IPS DF 6.9 (cell line): ENCODE results near the gene MEFV.
"Not testable (repeated sequence)": the region's sequence is repeated elsewhere in the genome, so short reads cannot be mapped to it uniquely, and the experiment has no call there.

Experiments
- DNase-seq: peaks from one replicate; pipeline ENCODE4 v3.0.0-alpha.2; 2013; ENCODE audit warnings: low read depth, low spot score
- H3K27ac ChIP-seq: one replicate; pipeline ENCODE4 v1.5.1; 2013; ENCODE audit warnings: low read length, control low read depth
- H3K27me3 ChIP-seq: 2 replicates; pipeline ENCODE4 v1.6.1; 2013; ENCODE audit warnings: mild to moderate bottlenecking, low read length; ENCODE audit not compliant: control insufficient read depth, insufficient read depth
- H3K36me3 ChIP-seq: 2 replicates; pipeline ENCODE4 v1.6.1; 2013; ENCODE audit warnings: low read length; ENCODE audit not compliant: control insufficient read depth, insufficient read depth
- H3K4me1 ChIP-seq: 2 replicates; pipeline ENCODE4 v1.6.1; 2013; ENCODE audit warnings: low read length; ENCODE audit not compliant: control insufficient read depth, insufficient read depth
- H3K4me3 ChIP-seq: 2 replicates; pipeline ENCODE4 v1.5.1; 2013; ENCODE audit warnings: mild to moderate bottlenecking, low read length
- H3K9me3 ChIP-seq: 2 replicates; pipeline ENCODE4 v1.6.1; 2013; ENCODE audit warnings: low read length, inconsistent platforms; ENCODE audit not compliant: control insufficient read depth, insufficient read depth
- WGBS: extraction: QIAGEN DNeasy Blood & Tissue Kit; methylation state at CpG from one replicate; pipeline ENCODE4 v1.1.7; 2013; ENCODE audit warnings: mixed read lengths, missing lambda C conversion rate; ENCODE audit not compliant: insufficient read length, insufficient coverage; 5-methylcytosine and 5-hydroxymethylcytosine counted together

MEFV gene

DNA sequence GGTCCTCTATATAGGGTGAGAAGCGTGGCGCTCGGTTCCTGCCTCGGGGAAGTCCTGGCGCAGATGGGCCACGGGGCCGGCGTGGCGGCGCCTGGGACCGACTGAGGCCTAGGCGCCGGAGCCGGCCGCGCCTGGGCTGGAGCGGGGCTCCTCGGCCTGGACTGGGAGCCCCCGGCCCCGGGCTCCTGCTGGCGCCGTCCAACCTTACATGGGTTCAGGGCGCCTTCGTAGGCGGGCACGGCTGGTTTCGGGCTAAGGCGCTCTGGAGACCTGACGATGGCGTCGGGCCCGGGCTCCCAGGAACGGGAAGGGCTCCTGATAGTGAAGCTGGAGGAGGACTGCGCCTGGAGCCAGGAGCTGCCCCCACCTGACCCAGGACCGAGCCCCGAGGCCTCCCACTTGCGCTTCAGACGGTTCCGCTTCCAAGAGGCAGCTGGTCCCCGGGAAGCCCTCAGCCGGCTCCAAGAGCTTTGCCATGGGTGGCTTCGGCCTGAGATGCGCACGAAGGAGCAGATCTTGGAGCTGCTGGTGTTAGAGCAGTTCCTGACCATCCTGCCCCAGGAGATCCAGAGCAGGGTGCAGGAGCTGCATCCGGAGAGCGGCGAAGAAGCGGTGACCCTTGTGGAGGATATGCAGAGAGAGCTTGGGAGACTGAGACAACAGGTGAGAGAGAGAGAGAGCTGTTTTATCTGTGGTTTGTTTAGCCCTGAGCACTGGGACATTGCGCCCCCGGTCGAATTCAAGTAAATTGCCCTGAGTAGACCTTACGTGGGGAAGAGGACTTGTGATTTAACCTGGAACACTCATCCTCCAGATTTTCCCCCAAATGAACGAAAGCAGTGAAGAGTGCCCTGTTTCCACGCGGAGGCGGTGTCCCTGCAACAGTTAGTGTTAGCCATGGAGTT lies 27.4 kb upstream of the MEFV start:
- no peak overlapping the region for H3K27ac ChIP-seq
- H3K27me3 ChIP-seq = no peaks in the 10 kb centered on the region
- H3K9me3 ChIP-seq = peaks cover 1% of the 10 kb centered on the region; the same call in 1 of the 2 replicates
- DNase-seq = no peak
- WGBS = no CpG with 5 or more reads among the region's 56 CpGs
- peaks cover 13% of the 10 kb centered on the region; the same call in 1 of the 2 replicates for H3K36me3 ChIP-seq
- no peaks in the 10 kb centered on the region for H3K4me1 ChIP-seq
- peak overlapping the region; percentile 92 for H3K4me3 ChIP-seq

DNA sequence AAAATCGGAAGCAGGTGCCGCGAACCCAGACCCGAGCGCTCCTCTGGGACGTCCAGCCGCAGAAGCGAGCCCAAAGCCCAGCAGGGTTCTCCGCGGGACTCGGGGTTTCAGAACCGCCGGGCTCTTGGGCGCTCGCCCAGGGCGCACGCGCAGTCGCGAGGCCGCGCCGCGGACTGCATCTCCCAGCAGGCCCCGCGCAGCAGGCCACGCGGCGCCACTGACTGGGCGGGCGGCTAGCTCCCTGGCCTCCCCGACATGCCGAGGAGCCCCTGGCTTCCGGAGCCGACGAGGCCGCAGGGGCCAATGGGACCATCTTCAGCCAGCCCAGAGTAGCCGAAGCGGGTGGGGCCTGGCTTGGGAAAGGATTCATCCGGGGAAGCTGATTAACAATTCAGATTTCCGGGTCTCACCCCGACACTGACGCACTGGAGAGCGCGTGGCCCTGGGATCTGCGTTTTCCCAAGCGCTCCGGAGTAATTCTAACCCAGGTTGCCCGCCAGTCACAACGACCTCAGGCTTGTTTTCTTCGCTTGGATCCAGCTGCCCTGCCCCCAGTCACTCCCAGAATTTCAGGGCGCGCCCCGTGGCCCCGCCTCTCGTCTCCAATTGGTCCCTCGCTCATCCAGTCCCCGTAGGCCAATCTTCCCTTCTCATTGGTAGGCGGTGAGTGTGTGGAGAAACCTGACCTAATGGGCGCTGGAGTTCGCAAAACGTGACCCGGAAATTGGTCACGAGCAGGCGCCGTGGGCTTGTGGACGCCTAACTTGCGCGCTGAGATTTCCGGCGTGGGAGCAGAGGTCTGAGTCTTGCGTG lies 26.5 kb upstream of the MEFV start, which contains the start of gene ZNF263:
Gene ZNF263, plus strand, starts transcription at position 762 of the 813 bp plus-strand sequence. CDS start 328 bp downstream, outside the sequence.
- Histone ChIP-seq H3K4me3 (peak within 1 kb of the TSS; percentile 92), H3K4me1 (no peaks in the 10 kb centered on the region), H3K36me3 (peaks cover 7% of the 10 kb centered on the region; the same call in 1 of the 2 replicates), H3K27ac (no peak within 1 kb of the TSS), H3K27me3 (no peaks in the 10 kb centered on the region), H3K9me3 (peaks cover 1% of the 10 kb centered on the region; the same call in 1 of the 2 replicates)
- no peak for DNase-seq
- WGBS = no CpG with 5 or more reads among the region's 72 CpGs

DNA sequence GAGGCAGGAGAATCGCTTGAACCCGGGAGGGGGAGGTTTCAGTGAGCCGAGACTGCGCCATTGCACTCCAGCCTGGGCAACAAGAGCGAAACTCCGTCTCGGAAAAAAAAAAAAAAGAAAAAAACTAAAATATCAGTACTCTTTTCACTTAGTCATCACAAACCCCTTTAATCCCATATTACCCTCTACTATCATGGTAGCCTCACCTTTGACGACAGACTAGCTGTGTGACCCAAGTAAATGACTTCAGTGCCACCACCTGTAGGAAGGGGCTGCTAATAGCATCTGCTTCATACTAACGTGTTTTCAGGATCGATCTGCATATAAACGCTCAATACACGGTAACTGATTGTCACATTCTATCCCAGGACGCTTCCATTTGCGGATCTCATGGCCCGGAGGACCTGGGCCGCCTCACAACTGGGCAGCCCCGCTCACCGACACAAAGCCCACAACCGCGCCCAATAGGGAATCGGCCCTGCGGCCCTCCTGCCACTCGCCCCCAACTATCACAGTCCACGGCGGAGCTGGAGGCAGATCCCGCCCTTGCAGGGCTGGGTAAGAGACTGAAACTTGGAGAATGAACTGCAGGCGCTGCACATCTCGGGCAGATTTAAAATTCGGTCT lies 25.8 kb upstream of the MEFV start:
- Histone ChIP-seq H3K27me3 (no peaks in the 10 kb centered on the region), H3K9me3 (peaks cover 1% of the 10 kb centered on the region; the same call in 1 of the 2 replicates), H3K27ac (no peak overlapping the region), H3K36me3 (peaks cover 7% of the 10 kb centered on the region; the same call in 1 of the 2 replicates), H3K4me3 (peak overlapping the region; percentile 92), H3K4me1 (no peaks in the 10 kb centered on the region)
- WGBS = no CpG with 5 or more reads among the region's 29 CpGs
- DNase-seq = no peak

DNA sequence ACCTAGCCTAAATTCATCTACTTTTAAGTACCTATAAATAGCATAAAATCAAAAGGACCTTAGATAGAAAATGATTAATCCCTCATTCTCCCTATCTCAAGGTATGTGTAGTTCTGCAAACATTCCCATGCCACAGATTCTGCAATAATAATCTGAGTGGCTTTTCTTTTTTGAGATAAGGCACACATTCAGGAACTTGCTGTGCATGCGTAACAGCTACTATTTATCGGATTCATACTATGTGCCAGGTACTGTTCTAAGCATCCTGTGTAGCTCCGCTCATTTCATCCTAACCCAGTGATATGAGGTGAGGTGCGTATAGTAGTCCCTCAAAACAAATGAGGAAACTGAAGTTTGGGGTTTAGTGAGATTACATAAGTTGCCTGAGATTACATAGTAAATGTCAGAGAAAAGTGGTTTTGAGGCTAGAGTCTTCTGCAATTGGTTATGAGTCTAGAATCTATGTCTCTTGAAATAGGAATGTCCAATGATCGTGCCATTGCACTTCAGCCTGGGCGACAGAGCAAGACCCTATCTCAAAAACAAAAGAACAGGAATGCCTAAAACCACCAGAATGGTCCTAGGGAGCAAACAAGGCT lies 24.9 kb upstream of the MEFV start:
- Histone ChIP-seq H3K9me3 (peaks cover 1% of the 10 kb centered on the region; the same call in 1 of the 2 replicates), H3K4me3 (no peak overlapping the region), H3K27me3 (no peaks in the 10 kb centered on the region; the same call in 1 of the 2 replicates), H3K27ac (no peak overlapping the region), H3K4me1 (no peaks in the 10 kb centered on the region), H3K36me3 (peaks cover 5% of the 10 kb centered on the region; the same call in 1 of the 2 replicates)
- DNase-seq = no peak
- WGBS = no CpG with 5 or more reads among the region's 6 CpGs

DNA sequence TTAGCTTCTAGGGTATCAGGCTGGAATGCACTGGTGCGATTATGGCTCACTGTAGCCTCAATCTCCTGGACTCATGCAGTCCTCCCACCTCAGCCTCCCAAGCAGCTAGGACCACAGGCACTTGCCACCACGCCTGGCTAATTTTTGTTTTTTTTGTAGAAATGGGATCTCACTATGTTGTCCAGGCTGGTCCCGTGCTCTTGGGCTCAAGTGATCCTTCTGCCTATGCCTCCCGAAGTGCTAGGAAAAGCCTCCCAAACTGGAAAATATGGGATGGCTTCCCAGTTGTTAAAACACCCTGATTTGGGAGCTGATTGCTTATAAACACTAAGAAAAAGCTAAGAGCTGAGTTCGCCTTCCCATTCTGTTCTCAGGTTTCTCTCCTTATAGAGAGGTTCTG lies 20.2 kb upstream of the MEFV start:
- no peaks in the 10 kb centered on the region for H3K36me3 ChIP-seq
- no peak overlapping the region for H3K4me3 ChIP-seq
- H3K27ac ChIP-seq = no peak overlapping the region
- no peaks in the 10 kb centered on the region for H3K4me1 ChIP-seq
- no peaks in the 10 kb centered on the region for H3K9me3 ChIP-seq
- DNase-seq = no peak
- no CpG with 5 or more reads among the region's 5 CpGs for WGBS
- H3K27me3 ChIP-seq = no peaks in the 10 kb centered on the region; the same call in 1 of the 2 replicates

DNA sequence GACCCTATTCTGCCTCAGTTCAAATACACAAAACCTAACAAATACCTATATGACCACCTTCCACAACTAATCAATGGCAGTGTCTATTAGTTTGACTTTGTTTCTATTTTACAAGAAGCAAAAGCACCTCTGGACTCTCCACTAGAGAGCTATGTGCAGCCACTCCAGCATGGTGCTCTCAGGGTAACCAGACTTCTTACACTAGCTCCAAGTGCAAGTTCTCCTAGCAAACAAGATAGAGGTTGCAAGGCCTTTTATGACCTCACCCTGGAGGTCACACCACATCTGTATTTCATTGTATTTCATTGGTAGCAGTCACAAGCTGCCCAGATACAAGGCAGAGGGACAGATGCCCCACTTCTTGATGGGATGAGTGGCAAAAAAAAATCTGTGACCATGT lies 18.5 kb upstream of the MEFV start:
- Histone ChIP-seq H3K4me1 (no peaks in the 10 kb centered on the region), H3K9me3 (no peaks in the 10 kb centered on the region), H3K4me3 (no peak overlapping the region), H3K36me3 (no peaks in the 10 kb centered on the region), H3K27ac (no peak overlapping the region), H3K27me3 (no peaks in the 10 kb centered on the region; the same call in 1 of the 2 replicates)
- DNase-seq = no peak

DNA sequence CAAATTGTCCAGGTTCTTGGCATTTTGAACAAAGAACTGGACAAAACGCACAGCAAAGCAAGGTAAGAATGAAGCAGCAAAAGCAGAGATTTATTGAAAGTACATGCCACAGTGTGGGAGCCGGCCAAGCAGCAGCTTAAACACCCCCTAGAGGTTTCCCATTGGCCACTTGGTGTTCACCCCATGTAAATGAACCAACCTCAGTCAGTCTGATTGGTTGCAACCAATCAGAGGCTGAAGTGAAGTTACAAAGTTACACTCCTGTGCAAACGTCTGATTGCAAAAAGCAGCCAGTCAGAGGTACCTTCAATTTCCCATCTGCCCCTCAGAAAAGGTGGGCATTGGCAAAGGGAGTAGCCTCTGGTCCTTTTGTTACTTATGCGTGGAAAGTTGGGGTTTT lies 18.1 kb upstream of the MEFV start:
- H3K9me3 ChIP-seq = no peaks in the 10 kb centered on the region; the same call in 1 of the 2 replicates
- H3K4me3 ChIP-seq = no peak overlapping the region
- H3K36me3 ChIP-seq = no peaks in the 10 kb centered on the region
- WGBS = no CpG with 5 or more reads among the region's 4 CpGs
- DNase-seq = no peak
- H3K27ac ChIP-seq = no peak overlapping the region
- H3K4me1 ChIP-seq = no peaks in the 10 kb centered on the region
- no peaks in the 10 kb centered on the region; the same call in 1 of the 2 replicates for H3K27me3 ChIP-seq

DNA sequence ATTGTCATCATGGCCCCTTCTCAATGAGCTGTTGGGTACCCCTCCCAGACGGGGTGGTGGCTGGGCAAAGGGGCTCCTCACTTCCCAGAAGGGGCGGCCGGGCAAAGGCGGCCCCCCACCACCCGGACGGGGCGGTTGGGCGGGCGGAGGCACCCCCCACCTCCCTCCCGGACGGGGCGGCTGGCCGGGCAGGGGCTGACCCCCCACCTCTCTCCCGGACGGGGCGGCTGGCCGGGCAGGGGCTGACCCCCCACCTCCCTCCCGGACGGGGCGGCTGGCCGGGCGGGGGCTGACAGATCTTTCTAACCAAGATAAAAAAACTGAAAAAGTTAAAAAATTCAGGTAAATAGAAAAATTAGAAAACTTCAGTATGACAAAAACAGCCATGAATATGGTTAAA lies 14.8 kb upstream of the MEFV start:
- not testable (repeated sequence) for H3K9me3 ChIP-seq, H3K36me3 ChIP-seq, H3K4me1 ChIP-seq, DNase-seq, H3K4me3 ChIP-seq, H3K27me3 ChIP-seq, H3K27ac ChIP-seq
- no CpG with 5 or more reads among the region's 22 CpGs for WGBS

DNA sequence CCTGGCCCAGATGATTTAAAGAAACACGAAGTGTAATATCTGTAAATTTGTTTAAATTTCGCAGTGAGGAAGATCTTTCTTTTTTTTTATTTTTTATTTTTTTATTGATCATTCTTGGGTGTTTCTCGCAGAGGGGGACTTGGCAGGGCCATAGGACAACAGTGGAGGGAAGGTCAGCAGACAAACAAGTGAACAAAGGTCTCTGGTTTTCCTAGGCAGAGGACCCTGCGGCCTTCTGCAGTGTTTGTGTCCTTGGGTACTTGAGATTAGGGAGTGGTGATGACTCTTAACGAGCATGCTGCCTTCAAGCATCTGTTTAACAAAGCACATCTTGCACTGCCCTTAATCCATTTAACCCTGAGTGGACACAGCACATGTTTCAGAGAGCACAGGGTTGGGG lies 14.3 kb upstream of the MEFV start:
- H3K4me1 ChIP-seq, H3K27me3 ChIP-seq, H3K9me3 ChIP-seq, H3K36me3 ChIP-seq, H3K27ac ChIP-seq, H3K4me3 ChIP-seq, DNase-seq: not testable (repeated sequence)
- WGBS = no CpG with 5 or more reads among the region's 5 CpGs

DNA sequence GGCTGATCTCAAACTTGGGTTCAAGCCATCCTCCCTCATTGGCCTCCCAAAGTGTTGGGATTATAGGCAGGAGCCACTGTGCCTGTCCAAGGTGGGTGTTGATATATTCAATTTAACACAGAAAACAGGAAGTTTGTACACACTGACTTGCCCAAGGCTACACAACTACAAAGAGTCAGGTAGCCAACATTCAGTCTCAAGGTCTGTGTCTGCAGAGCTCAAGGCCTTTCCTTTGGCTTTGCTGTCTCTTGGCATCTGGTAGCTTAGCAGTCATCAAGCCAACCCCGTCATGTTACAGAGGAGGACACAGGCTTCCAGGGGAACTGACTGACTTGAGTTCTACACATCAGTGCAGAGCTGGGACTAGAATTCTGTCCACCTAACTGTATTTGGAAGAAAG lies 11.9 kb upstream of the MEFV start:
- H3K9me3 ChIP-seq = no peaks in the 10 kb centered on the region; the same call in 1 of the 2 replicates
- H3K27me3 ChIP-seq = no peaks in the 10 kb centered on the region
- no CpG with 5 or more reads among the region's 1 CpG for WGBS
- H3K27ac ChIP-seq = no peak overlapping the region
- H3K36me3 ChIP-seq = no peaks in the 10 kb centered on the region
- H3K4me3 ChIP-seq = no peak overlapping the region
- DNase-seq = no peak
- H3K4me1 ChIP-seq = no peaks in the 10 kb centered on the region
